Measurements from ENCODE around the gene MSI2.

MSI2 gene

DNA sequence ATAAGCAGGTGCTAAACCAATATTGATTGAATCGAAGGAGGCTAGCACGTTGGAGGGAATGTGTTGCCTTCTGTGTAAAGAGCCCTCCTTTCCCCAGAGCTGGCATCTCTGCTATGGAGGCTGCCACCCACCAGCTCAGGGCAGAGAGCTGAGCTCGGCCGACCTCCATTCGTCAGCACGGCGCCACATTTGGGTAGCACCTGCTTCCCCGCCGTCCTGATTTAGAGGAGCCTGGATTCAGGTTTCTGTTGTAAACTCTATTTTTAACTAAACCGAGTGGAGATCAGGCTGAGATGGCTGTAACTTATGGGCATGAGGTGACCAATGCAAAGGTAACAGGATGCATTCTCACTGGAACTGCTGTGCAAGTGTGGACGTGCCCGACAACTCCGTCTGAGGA is 316.3 kb downstream of the MSI2 start:
- no peak for TF ChIP-seq POLR2A (IDR thresholded peaks at IDR 0.05; ENCODE audit: low read depth, low read length)
- DNase-seq (ENCODE audit: insufficient read length, low spot score), result no peak
- no peak for FAIRE-seq

DNA sequence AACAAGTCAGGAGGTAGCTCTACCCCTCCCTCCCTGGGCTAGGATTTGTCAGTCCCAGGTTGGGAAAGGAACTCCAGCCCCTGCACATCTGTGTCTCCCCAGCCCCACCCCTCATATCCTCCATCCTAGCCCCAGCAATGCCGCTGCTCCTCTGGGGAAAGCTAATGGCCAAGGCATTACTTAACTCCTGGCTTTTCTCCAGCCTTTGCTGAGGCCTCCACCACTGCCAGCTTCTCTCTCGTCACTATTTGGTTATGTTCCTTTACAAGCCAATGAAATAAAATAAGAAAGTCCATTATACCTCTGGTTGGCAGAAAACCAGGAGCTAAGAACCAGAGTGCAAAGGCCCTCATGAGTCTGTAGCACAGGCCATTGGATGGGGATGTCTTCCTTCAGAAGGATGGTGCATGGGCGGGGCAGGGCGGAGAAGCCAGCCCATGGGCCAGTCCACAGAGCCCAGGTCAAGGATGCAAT is 317.8 kb downstream of the MSI2 start:
- no peak for FAIRE-seq
- no peak for DNase-seq (ENCODE audit: insufficient read length, low spot score)
- TF ChIP-seq POLR2A (IDR thresholded peaks at IDR 0.05; ENCODE audit: low read depth, low read length), result no peak

DNA sequence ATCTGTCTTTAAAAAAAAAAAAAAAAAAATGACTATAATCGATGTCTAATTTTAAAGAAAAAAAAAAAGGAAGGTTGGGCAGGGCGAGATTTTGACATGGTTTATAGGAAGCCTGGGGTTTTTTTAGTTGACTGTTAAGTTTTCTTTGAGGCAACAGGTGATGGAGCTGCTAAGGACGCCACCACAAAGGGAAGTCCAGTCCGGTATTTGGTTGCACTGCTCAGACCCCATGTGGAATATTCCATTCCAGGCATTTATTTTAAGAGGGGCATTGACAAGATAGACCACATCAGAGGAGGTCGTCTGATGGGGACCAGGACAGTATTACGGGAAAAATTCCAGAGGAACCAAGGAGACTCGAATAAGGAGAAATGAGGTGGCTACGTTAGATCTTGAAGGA is 320.4 kb downstream of the MSI2 start:
- no peak for TF ChIP-seq POLR2A (IDR thresholded peaks at IDR 0.05; ENCODE audit: low read depth, low read length)
- DNase-seq (ENCODE audit: insufficient read length, low spot score), result no peak
- no peak for FAIRE-seq

DNA sequence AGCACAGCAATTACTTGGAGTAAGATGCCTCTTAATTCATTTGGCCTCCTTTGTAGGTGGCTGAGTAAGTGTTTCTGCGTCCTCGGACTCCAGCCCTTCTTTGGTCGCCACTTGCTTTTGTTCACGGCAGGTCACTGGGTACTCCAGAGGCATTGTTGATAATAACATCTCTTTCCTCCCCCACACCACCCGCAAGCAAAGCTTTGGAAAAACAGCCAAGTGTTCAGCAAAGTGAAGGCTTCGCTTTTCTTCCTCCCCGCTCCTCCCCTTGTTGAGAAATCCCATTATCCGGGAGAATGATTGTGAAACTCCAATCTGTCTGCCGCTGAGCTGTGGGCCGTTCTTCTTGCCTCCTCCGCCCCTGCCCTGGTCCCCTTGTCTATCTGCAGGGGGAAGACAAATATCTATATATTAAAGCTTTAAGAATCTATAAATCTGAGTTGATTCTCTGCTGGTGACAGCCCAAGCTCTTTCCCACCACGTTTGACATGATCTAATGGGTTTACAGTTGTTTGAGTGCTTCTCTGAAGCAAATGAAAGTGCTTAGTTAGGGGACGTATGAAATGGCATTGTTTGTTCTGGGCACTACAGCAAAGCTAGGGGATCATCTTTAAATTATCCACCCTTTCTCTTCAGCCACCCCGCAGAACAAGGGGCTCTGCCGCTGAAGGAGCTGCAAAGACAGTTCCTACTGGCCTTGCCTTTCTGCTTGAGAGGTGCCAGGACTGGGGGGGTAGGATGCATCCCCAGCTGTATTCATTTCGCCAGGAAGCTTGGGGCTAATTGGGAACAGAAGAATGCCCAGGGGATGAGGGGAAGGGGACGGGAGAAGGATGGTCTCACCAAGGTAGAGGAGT is 321.7 kb downstream of the MSI2 start:
- no peak for FAIRE-seq
- no peak for DNase-seq (ENCODE audit: insufficient read length, low spot score)

DNA sequence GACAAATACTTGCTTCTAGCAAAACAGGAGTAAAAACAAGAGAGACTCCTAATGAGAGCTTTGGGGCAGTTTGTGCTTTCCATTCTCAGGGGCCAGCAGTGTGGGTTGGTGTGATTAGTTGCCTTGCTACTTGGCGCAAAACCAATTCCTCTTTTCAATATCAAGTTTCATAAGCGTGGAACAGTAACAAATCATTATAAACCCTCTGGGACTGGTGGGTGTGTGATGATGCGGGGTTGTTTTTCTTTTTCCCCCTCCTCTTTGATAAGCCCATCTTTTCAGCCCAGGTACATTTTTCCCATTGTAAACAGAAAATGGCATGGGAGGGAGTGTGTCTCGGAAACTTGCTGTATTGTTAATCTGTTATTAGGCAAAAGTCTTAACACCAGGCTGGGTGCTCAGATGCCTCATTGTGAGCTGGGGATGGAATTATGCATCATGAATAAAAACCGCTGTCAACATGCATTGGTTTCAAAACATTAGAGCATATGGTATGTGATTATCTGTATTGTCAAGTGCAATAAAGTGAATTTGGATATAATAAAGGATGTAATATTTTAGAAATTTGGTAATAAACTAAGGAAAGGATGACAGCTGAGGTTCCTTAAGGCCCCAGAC is 322.4 kb downstream of the MSI2 start:
- FAIRE-seq (no peak), DNase-seq (ENCODE audit: insufficient read length, low spot score) (no peak)
- no peak for TF ChIP-seq POLR2A (IDR thresholded peaks at IDR 0.05; ENCODE audit: low read depth, low read length)

More for the DNA sequence above, 321.7 kb downstream of the MSI2 start:
- no peak for TF ChIP-seq POLR2A (IDR thresholded peaks at IDR 0.05; ENCODE audit: low read depth, low read length)

DNA sequence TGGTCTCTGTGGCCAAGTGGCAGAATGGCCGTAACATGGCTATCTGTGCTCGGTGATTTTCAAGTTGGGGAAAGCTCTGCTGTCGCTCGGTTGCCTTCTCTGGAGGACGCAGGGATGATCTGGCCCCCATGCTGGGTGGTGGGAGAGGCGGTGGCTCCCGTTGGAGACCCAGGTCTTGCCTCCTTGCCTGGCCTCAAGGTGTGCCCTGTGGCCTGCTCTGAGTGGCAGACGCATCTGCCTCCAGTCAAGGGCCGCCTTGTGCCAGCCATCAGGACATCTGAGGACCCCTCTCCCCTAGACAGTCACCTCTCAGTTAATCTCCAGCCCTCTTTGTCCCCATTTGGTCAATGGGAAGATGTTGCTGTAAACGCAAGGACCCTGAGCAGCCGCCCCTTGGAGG is 322.9 kb downstream of the MSI2 start:
- no peak for TF ChIP-seq POLR2A (IDR thresholded peaks at IDR 0.05; ENCODE audit: low read depth, low read length)
- no peak for FAIRE-seq
- no peak for DNase-seq (ENCODE audit: insufficient read length, low spot score)

DNA sequence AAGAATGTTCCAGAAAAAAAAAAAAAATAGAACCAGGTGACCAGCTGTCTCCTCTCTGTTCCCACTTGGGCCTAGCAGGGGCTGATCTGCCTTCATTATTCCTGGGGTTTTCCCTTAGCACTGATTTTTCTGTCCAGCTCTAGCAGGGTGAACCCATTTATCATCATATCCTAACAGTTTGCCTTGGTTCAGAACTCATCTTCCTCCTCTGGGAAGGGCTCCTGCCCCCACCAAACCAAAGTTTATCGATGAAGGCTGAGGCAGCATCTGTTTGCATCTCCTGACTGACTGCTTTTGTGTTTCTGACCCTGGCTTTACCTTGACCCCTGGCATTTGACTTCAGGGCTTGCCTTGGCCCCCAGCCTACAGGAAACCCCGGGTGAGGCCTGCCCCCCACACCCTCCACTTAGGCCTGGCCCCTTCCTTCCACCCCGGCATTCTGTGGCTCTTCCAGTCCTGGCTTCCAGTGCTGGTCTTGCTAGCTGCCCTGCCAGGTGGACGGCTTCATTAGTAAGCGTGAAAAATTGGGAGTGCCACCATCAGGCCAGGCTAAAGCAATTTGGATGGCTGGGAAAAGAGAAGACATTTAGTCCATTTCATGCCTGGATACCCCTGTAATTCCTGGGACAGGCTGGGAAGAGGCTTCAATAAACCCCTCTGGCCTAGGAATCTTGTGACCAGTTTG is 323.9 kb downstream of the MSI2 start:
- DNase-seq (ENCODE audit: insufficient read length, low spot score), result no peak

DNA sequence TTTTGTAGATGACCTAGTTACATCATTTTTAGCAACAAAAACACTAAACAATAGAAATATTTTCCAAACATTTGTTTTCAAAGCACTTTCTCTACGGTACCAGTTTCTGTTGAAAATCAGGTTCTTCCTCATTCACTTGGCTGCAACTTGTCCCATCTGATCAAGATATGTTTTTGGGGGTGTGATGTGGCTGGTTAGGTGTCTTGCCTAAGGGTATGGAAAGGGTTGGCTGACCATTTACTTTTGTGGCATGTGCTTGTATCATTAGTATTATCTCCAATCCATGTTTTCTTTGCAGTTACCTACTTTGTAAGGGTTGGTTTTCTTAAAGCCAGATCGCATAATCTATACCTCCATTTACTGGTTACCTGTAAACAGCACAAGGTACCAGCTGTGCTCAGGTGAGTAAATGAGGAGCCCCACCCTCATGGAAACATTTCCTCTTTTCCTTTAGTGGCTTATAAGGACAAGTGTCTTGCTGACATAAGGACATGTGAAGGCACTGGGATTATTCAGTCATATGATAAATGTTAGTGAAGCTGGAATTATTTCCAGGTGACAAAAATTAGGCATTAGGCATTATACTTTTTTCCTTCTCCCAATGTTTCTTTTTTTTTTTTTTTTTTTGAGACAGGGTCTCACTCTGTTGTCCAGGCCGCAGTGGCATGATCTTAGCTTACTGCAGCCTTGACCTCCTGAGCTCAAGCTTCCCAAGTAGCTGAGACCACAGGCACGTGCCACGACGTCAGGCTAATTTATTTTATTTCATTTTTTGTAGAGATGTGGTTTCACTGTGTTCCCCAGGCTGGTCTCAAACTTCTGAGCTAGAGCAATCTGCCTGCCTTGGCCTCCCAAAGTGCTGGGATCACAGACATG is 326.8 kb downstream of the MSI2 start:
- no peak for TF ChIP-seq POLR2A (IDR thresholded peaks at IDR 0.05; ENCODE audit: low read depth, low read length)
- no peak for FAIRE-seq
- DNase-seq (ENCODE audit: insufficient read length, low spot score), result no peak

More for the DNA sequence above, 323.9 kb downstream of the MSI2 start:
- no peak for TF ChIP-seq POLR2A (IDR thresholded peaks at IDR 0.05; ENCODE audit: low read depth, low read length)
- FAIRE-seq, result no peak

DNA sequence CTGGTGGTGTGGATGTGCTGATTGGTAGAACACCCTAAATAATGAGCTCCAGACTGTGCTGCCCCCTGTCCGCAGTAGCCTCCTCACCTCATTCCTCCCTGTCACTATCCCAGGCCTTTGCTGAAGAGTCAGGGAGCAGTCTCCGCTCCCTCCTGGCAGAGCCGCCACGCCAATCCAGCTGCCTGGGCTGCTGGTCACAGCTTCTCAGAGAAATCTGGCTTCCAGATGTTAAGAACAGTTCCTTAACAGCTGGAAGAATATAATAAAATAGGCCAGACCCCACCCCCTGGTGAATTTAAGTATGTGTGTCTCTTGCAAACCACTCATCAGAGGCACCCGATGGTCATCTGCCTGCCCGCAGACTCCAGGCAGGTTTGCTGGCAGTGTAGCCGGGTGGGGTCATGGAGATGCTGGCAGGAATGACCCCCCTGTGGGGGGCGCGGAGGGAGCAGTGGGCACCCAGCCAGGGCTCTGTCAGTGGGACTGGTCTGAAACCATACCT is 327.8 kb downstream of the MSI2 start:
- DNase-seq (ENCODE audit: insufficient read length, low spot score), result no peak
- FAIRE-seq, result no peak
- no peak for TF ChIP-seq POLR2A (IDR thresholded peaks at IDR 0.05; ENCODE audit: low read depth, low read length)

DNA sequence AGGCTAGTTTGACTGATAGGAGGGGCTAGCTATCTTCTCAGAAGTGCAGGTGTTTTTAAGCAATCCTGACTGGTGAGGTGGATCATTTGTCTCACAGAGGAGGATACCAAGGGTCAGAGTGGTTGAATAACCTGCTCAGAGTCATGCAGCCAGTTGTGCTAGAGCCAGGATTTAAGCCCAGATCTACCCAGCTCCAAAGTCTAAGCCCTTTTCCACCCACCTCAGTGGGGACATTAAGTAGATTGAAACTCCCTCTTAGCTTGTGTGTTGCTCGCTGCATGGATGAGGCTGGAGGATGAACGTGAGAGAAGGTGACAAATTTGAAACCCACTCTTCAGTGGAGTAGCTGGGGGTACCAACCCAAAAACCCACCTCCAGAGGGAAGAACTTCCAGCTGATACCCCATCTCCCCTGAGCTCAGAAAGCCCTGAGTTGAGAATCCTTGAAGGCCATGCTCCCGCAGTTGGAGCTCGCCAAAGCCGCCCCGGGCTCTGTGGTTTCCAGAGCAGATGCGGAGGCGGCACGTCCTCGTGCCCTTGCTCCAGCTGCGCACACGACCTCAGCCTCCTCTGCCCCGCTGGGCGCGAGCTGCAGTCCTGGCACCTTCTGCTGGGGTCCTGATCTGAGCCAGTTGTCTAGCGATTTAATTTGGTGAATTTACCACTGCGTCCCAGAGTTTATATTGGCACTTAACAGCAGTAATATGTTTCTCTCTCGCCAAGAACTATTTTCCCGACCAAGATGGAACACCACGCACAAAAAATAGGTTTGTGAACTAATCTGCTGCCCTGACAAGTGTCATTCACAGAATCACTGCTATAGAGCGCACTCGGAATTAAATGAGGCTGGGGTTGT is 329.2 kb downstream of the MSI2 start:
- FAIRE-seq (no peak), DNase-seq (ENCODE audit: insufficient read length, low spot score) (no peak)

DNA sequence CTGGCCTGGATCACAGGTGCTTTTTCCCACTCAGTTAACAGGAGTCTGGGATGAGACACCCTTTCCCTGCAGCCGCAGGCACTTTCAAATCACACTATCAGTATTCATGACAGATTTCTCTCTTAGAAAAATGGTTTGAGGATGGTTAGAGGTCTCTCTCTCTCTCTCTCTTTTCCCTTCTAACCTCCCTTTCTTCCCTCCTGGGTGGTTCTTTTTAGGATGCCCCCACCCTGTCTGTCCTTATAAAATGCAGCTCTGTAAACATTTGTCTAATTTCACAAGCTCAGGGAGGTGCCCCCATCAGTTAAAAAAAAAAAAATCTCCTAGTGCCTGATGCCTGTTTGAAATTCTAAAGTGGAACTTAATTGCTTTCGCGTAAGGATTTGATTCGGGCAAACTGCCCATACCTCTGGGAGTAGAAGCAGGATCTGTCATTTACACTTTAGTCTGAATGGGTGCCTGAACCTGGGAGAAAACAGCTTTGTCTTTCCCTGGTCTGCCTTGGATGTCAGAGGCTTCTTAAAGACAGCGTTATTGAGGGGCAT is 329.9 kb downstream of the MSI2 start:
- FAIRE-seq (no peak), DNase-seq (ENCODE audit: insufficient read length, low spot score) (no peak)
- TF ChIP-seq POLR2A (IDR thresholded peaks at IDR 0.05; ENCODE audit: low read depth, low read length), result no peak

More for the DNA sequence above, 329.2 kb downstream of the MSI2 start:
- no peak for TF ChIP-seq POLR2A (IDR thresholded peaks at IDR 0.05; ENCODE audit: low read depth, low read length)

DNA sequence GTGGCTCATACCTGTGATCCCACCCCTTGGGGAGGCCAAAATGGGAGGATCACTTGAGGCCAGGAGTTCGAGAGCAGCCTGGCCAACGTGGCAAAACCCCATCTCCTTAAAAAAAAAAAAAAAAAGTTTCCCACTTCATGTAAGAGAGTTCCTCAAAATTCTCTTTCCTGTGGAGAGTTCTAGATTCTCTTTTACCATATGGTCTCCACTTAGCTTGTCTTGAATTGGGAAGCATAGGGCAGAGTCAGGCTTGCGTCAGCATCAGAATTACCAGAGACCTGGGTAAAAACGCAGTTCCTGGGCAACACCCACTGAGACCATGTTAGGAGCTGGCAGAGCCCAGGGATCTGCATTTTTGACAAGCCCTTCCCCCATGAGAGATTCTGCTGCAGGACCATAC is 330.4 kb downstream of the MSI2 start:
- FAIRE-seq (no peak), DNase-seq (ENCODE audit: insufficient read length, low spot score) (no peak)
- TF ChIP-seq POLR2A (IDR thresholded peaks at IDR 0.05; ENCODE audit: low read depth, low read length), result no peak
